Mesodermal cell (in vitro differentiated cells): ENCODE results near the gene PIK3CA.
"Not testable (repeated sequence)": the region's sequence is repeated elsewhere in the genome, so short reads cannot be mapped to it uniquely, and the experiment has no call there.

Experiments used
- H3K27ac ChIP-seq: 2 replicates; pipeline ENCODE4 v1.7.0; 2013; ENCODE audit warnings: mild to moderate bottlenecking, low read depth, low read length, moderate library complexity; ENCODE audit not compliant: severe bottlenecking
- H3K36me3 ChIP-seq: 2 replicates; pipeline ENCODE4 v1.7.1; 2013; ENCODE audit warnings: mild to moderate bottlenecking, low read length, moderate library complexity; ENCODE audit not compliant: control insufficient read depth, insufficient read depth
- H3K4me1 ChIP-seq: one replicate; pipeline ENCODE4 v1.7.1; 2013; ENCODE audit warnings: mild to moderate bottlenecking, low read length; ENCODE audit not compliant: insufficient read depth, control insufficient read depth, poor library complexity, severe bottlenecking
- H3K4me3 ChIP-seq: 2 replicates; pipeline ENCODE4 v1.7.0; 2013; ENCODE audit warnings: low read length, control low read depth, mild to moderate bottlenecking; ENCODE audit not compliant: insufficient read depth, poor library complexity, severe bottlenecking; ENCODE audit errors: extremely low read depth
- H3K9me3 ChIP-seq: 2 replicates; pipeline ENCODE4 v1.7.1; 2013; ENCODE audit warnings: mild to moderate bottlenecking, low read length, moderate library complexity; ENCODE audit not compliant: control insufficient read depth
- WGBS, 2 experiments: methylation state at CpG; one replicate each; pipeline ENCODE4 v1.1.5; 2013; ENCODE audit warnings: missing lambda C conversion rate in 2 of 2; ENCODE audit not compliant: insufficient coverage in 2 of 2; 5-methylcytosine and 5-hydroxymethylcytosine counted together

The PIK3CA gene

GRCh38 chr3:179260949-179261765 is 113.0 kb downstream of the PIK3CA start:
- no peaks in the 10 kb centered on the region for H3K36me3 ChIP-seq
- H3K9me3 ChIP-seq, result peaks cover 6% of the 10 kb centered on the region
- WGBS, 2 experiments, result 24 to 31% methylated on average over 24 to 29 of the region's 71 CpGs
- H3K4me1 ChIP-seq, result no peaks in the 10 kb centered on the region
- H3K27ac ChIP-seq, result no peak overlapping the region
- H3K4me3 ChIP-seq, result peak overlapping the region; percentile 43

- Histone ChIP-seq H3K36me3 (no peaks in the 10 kb centered on the region), H3K9me3 (peaks cover 6% of the 10 kb centered on the region), H3K4me1 (peaks cover 3% of the 10 kb centered on the region), H3K27ac (no peak overlapping the region), H3K4me3 (no peak overlapping the region)
- WGBS, 2 experiments, result 97 to 98% methylated on average over 14 to 19 of the region's 29 CpGs
These were observed 115.0 kb downstream of the PIK3CA start for GRCh38 chr3:179263134-179263533.

GRCh38 chr3:179264449-179264848 is 116.3 kb downstream of the PIK3CA start:
- WGBS, 2 experiments, result 88 to 89% methylated on average over 1 to 2 of the region's 4 CpGs
- peaks cover 9% of the 10 kb centered on the region for H3K4me1 ChIP-seq

GRCh38 chr3:179265092-179265491 is 116.9 kb downstream of the PIK3CA start:
- Histone ChIP-seq H3K27ac (no peak overlapping the region), H3K9me3 (no peaks in the 10 kb centered on the region), H3K36me3 (no peaks in the 10 kb centered on the region), H3K4me3 (no peak overlapping the region), H3K4me1 (peaks cover 9% of the 10 kb centered on the region)
- 80% methylated on average over 1 of the region's 1 CpG for WGBS, 2 experiments

More at GRCh38 chr3:179264449-179264848, 116.3 kb downstream of the PIK3CA start:
- Histone ChIP-seq H3K4me3 (no peak overlapping the region), H3K27ac (no peak overlapping the region), H3K9me3 (peaks cover 5% of the 10 kb centered on the region), H3K36me3 (no peaks in the 10 kb centered on the region)

- H3K36me3 ChIP-seq, result no peaks in the 10 kb centered on the region
- H3K4me1 ChIP-seq, result peaks cover 9% of the 10 kb centered on the region
- 88 to 100% methylated on average over 1 to 3 of the region's 4 CpGs for WGBS, 2 experiments
- H3K4me3 ChIP-seq, result no peak overlapping the region
- no peak overlapping the region for H3K27ac ChIP-seq
- no peaks in the 10 kb centered on the region for H3K9me3 ChIP-seq
These were observed 117.7 kb downstream of the PIK3CA start for GRCh38 chr3:179265875-179266274.

- Histone ChIP-seq H3K4me3 (no peak overlapping the region), H3K9me3 (no peaks in the 10 kb centered on the region), H3K4me1 (peaks cover 9% of the 10 kb centered on the region), H3K36me3 (no peaks in the 10 kb centered on the region), H3K27ac (no peak overlapping the region)
- 89% methylated on average over 18 of the region's 21 CpGs for WGBS, 2 experiments
These were observed 118.6 kb downstream of the PIK3CA start for GRCh38 chr3:179266701-179267211.

- Histone ChIP-seq H3K4me1 (peaks cover 9% of the 10 kb centered on the region), H3K4me3 (no peak overlapping the region), H3K9me3 (no peaks in the 10 kb centered on the region), H3K27ac (peak overlapping the region; percentile 6), H3K36me3 (no peaks in the 10 kb centered on the region)
- 47 to 71% methylated on average over 2 to 3 of the region's 4 CpGs for WGBS, 2 experiments
These were observed 120.4 kb downstream of the PIK3CA start for GRCh38 chr3:179268400-179269051.

GRCh38 chr3:179269152-179269707 is 121.1 kb downstream of the PIK3CA start:
- Histone ChIP-seq H3K4me3 (no peak overlapping the region), H3K27ac (peak overlapping the region; percentile 6), H3K36me3 (no peaks in the 10 kb centered on the region), H3K4me1 (peaks cover 9% of the 10 kb centered on the region), H3K9me3 (no peaks in the 10 kb centered on the region)
- 88 to 100% methylated on average over 1 of the region's 4 CpGs for WGBS, 2 experiments

- no CpG with 5 or more reads among the region's 3 CpGs for WGBS, 2 experiments
- peaks cover 9% of the 10 kb centered on the region for H3K4me1 ChIP-seq
- H3K9me3 ChIP-seq, result no peaks in the 10 kb centered on the region
- no peaks in the 10 kb centered on the region for H3K36me3 ChIP-seq
- no peak overlapping the region for H3K4me3 ChIP-seq
- H3K27ac ChIP-seq, result no peak overlapping the region
These were observed 124.2 kb downstream of the PIK3CA start for GRCh38 chr3:179272385-179272784.

- H3K4me3 ChIP-seq, H3K36me3 ChIP-seq, H3K27ac ChIP-seq, H3K9me3 ChIP-seq, H3K4me1 ChIP-seq: not testable (repeated sequence)
- no CpG with 5 or more reads among the region's 2 CpGs for WGBS, 2 experiments
These were observed 126.3 kb downstream of the PIK3CA start for GRCh38 chr3:179274434-179274833.
